CD4-positive, alpha-beta T cell treated with Interferon alpha-2 for 1 hour (primary cell): ENCODE results near the gene ALDH3A1.
A peak's percentile ranks its signal among the peaks of the same experiment; 100 is the strongest.
"Not testable (repeated sequence)": the region's sequence is repeated elsewhere in the genome, so short reads cannot be mapped to it uniquely, and the experiment has no call there.

Source experiments
- DNase-seq, 2 donors: peaks; one replicate each; pipeline ENCODE4 v3.0.0-alpha.2; 2020 to 2022

The ALDH3A1 gene

DNA sequence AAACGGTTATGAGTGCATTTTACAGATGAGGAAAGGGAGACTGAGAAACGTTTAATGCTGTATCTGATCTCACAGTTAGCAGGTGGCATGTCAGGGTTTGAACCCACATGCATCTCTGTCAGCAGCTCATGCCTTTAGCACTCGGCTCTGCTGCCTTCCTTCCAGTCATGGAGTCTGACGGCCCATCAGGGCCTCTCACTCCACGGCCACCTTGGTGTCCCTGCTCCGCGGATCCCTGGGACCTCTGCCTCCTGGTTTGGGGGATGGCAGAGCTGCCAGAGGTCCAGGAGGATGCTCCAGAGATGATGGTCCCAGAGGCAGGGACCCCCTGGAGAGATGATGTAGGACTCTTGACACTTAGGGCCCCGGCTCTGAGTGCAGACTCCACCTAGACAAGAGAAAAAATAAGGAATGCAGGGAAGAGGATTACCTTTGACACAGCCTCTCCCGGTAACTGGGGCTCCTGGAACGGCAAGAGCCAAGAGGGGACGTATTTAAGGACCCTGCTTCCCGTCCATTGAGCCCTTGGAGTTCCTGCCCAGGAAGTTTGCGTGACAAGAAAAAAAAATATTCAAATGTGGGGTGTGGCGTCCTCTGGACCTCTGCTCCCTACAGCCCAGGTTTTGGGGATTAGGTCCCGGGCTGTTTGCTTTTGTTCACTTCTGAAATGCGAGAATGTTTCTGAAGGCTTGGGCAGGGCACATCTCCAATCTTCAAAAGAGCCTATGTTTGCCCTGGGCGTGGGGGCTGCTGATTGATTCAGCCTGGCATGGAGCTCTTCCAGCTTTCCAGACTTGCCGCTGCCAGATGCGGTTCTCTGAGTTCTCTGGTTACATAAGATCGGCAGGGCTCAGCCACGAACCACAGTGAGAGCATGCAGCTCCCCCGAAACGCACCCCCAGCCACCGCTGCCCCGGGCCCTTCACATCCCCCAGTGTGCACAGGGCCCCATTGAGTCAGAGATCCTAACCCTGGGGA is at the start of gene ALDH3A1:
ALDH3A1 (minus strand) TSS at position 470 of the 978 bp plus-strand sequence. CDS start 3,169 bp downstream, outside the sequence.
- DNase-seq, result no peak

- DNase-seq, result no peak
Observed at GRCh38 chr17:19796457-19796856, 48.4 kb upstream of the ALDH3A1 start.

- no peak for DNase-seq
Observed at GRCh38 chr17:19791918-19792550, 43.9 kb upstream of the ALDH3A1 start.

DNA sequence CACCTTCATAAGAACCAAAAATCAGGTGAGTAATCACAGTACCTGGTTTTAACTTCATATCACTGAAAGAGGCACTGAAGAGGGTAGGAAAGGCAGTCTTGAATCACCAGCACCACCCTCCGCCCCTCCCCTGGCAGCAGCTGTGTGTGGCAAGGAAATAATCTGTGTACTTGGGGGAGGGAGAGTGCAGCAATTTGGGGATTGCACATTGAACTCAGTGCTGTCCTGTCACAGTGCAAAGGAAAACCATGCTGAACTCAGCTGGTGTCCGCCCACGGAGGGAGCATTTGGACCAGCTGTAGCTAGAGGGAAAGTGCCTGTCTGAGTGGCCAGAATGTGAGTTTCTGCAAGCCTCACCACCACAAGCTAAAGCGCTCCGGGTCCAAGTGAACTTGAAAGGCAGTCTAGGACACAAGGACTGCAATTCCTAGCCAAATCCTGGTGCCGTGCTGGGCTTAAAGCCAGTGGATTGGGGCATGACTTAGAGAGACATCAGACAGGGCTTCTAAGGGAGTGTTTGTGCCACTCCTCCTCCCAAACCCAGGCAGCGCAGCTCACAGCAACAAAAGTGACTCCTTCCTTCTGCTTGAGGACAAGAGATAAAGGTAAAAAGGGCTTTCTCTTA is 39.7 kb upstream of the ALDH3A1 start:
- no peak for DNase-seq

DNA sequence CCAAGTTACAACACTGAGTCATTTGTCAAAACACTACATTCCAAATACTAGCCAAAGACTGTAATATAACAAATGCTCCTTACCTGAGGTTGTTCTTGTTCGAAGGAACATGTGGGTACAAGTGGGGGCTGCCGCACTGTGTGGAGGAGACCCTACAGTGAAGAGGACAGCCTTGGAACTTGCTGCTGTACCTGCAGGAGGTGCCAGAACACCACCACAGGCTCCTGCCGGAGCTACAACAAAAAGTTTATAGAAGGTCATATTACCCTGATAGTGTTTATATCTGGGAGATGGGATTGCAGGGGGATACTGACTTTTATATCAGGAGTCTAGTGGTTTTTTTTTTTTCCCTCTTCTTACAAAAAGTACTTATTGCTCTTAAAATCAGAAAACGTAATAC is 37.8 kb upstream of the ALDH3A1 start:
- DNase-seq, result no peak

GRCh38 chr17:19781488-19782458 is 33.7 kb upstream of the ALDH3A1 start:
- no peak for DNase-seq

GRCh38 chr17:19780846-19781245 is 32.7 kb upstream of the ALDH3A1 start:
- DNase-seq, result no peak

- no peak for DNase-seq
Observed at GRCh38 chr17:19773534-19773933, 25.4 kb upstream of the ALDH3A1 start.

DNA sequence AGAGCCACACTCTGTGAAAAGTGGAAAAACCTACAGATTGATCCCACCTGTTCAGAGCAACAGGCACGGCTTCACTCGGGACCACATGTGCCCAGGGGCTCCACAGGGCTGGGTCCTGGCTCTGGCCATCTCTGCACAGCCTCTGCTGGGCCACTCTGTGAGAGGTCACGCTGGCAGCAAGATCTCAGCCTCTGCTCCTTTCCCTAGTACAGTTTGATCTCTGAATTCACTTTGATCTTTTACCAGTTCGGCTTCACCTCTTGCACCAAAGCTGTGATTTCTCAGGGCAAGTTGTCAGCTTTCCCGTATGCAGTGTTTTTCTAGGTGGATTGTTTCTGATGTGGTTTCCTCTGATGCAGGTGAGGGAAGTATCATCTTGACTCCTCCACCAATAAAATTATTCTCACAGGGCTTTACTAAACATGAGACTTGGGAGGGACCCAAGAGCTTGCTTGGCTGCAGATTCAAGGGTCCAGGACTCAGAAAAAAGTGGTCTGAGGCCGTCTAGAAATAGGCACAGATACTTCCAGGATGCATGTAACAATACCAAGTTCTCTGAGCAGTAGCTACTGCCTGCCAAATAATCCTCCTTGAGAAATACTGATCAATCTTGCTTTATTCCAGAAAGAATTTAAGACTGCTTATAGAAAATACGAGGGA is 24.0 kb upstream of the ALDH3A1 start:
- DNase-seq, result peak; percentile 61 to 76

GRCh38 chr17:19770985-19771735 is 23.1 kb upstream of the ALDH3A1 start:
- DNase-seq, result no peak

DNA sequence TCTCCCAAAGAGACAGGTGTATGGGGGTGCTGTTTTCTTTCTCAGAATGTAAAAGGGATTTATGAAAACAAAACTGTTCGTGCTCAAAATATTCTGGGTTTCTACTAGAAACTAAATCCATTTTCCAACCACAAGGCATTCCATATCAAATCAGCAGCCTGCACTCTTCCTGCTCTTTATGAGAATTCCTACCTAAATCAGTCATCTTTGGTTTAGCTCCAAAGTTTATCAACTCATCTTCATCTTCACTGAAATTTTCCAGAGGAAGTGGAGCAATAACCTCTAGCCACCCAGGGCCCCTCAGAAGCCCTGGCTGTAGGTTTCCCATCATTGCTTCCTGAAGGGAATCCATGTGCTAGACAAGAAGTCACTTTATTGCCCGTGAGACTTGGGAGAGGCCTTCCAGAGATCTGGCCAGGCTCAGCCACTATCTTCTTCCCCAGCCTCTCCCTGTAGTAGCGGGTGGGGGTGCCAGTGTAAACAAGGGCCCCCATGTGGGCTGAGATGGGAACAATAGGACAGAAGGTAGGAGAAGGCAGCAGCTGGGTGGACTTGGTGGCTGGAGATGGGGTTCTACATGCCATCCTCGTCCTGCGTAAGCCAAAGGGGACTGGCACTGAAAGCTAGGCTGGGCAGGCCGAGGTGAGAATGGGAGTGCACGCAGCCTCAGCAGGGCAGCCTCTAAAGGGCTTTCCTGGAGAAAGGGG is 22.0 kb upstream of the ALDH3A1 start:
- no peak for DNase-seq

DNA sequence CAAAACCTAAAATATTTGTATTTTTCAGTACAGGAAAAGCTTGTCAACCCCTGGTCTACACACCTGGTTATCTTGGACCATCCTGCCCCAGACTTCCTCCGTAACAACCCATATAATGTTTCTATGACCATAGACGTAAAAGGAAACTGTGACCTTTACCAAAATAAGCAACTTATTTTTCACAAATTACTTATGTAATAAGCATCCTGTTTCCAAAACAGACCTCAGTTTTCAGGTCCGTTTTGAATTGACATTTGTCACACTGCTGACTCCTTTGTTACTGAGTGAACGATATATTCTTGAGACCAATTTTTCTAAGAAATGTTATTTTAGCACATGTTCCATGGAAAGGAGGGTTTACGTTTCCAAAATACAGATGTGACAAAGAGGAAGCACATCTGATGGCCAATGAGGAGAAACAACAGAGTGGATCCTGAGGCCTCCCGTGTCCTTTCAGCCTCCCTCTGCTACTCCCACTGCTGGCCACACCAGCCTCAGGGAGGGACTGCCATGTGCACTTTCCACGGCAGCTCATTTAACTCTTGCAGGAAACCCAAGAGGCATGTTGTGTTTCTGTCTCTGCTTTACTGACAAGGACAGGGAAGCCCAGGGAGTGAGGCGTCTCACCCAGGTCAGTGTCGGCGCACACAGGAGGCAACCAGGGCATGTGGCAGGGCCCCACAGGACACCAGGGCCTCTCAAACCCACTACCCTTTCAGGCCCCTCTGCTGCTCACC is 20.1 kb upstream of the ALDH3A1 start:
- no peak for DNase-seq

DNA sequence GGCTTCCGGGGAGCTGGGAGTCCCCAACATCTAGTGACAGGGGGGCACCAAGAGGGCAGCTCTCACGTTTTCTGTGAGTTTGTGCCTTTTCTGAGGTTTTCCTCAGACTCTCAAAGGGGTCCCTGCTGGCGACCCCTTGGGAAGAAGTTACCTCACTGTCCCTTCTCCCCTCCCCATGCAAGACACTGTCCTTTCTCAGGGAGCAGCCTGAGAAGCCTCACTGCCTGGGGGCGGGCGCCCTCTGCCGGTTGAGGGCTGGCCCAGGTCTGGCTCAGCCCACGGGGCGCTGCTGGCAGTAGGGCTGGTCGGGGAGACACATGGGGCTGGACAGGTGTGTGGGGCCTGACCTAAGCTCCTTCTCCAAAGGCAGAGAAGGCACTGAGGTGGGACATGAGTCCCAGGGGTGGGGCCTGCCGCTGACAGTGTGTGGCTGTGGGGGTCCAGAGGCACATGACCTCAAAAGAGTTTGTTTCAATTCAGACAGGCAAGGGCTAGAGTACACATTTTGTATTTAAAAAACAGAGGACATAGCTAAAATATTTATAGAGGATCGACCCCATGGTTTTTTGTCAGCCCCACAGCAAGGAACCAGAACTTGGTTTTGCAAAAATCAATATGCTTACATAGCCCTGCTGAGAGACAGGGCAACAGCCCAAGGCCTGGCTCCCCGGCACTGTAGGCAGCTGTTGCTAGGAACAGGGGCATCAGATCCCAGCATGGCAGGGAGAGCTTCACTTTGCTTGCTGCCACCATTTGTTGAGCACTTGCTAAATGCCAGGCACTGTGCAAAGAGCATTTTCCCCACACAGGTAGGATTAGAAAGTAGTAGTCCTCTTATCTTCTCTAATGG is 18.5 kb upstream of the ALDH3A1 start:
- peak; percentile 71 to 79 for DNase-seq

DNA sequence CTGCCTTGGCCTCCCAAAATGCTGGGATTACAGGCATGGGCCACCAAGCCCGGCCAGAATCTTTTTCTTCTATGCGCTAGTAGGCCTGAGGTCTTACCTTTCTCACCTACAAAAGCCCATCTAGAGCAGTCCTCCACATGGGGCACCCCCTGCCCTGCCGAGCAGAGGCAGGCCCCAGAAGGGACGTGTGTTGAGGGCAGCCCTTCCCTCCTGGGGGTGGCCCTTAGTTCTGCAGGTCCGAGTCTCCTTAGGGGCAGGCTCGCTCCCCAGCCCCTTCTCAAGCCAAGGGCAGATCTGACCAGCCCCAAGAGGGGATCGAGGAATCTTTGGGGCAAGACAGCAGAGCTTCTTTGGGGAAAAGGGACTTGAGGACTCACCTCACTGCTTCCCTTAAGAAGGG is 17.9 kb upstream of the ALDH3A1 start:
- DNase-seq, result no peak

GRCh38 chr17:19763991-19764390 is 15.9 kb upstream of the ALDH3A1 start:
- DNase-seq, result not testable (repeated sequence)

- no peak for DNase-seq
Observed at GRCh38 chr17:19763416-19763815, 15.3 kb upstream of the ALDH3A1 start.

GRCh38 chr17:19762515-19762961 is 14.4 kb upstream of the ALDH3A1 start:
- DNase-seq, result peak; percentile 63 to 66

DNA sequence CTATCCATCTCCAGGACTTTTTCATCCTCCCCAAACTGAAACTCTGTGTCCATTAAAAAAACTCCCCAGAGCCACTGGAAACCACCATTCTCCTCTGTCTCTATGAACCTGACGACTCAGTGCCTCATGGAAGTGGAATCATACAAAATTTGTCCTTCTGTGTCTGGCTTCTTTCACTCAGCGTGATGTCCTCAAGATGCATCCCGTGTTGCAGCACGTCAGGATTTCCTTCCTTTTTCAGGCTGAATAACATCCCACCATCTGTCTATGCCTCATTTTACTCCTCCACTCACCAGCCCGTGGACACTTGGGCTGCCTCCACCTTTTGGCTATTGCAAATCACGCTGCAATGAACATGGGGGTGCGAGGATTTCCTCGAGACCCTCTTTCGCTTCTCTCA is 12.6 kb upstream of the ALDH3A1 start:
- no peak for DNase-seq
